ENCODE data around the gene MOGAT3. TPM values are rescaled to one million over a fixed set of nuclear protein-coding genes. Genes with fewer than 3 reads are reported as not detected.

The MOGAT3 gene
- total RNA-seq, 1 experiment from 2014 or later = not detected

DNA sequence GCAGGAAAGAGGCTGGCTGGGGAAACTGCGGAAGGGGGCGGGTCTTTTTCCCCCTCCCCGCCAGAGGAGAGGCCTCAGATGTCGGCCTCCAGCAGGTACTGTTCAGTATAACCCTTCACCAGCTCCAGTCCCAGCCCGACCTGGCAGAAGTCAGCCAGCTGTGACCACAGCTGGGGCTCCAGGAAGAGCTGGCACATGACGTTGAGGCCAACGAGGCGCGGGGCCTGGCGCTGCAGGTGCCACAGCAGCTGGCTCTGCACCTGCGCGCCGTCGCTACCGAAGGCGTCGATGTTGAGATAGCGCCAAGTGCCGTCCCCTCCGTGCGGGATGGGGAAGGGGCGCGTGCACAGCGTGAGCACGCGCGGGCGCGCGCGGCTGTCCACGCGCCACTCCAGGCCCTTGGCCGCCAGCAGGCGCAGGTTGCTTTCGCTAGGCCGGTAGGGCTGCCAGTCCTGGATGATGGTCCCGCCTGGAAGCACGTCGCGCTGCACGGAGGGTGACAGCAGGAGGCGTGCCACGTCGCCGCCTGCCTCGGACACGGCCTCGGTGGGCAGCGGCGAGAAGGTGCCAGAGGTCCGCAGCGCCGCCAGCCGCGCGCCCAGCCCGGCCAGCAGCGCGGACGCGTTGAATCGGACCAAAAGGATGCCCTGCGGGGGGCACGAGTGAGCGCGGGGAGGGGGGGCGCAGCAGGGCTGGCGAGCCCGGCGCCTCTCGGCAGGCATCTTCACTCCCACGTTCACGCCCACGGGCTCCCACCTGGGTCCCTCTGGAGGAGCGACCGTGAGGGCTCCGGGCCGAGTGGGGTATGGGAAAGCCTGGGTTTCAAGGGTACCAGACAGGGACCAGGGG is 28.6 kb downstream of the MOGAT3 start:
- DNase-seq (ENCODE audit: low spot score) = no peak

DNA sequence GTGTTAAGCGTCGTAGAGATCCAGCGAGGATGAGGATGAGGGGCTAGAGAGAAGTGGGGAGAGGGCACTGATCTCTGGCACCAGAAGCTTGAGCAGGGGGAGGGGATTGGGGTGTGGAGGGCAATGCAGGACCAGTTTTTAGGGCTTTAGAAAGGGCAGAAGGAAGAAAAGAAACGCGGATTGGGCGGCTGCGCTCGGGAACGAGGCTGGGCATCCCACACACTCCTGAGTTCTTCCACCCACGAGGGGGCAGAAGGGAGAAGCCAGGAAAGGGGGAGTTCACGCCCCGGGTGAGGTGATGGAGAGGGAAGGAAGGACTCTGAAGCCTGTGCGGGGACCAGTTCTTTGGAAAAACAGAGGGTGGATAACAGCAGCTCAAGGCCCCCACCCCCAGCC is 29.4 kb downstream of the MOGAT3 start:
- no peak for DNase-seq (ENCODE audit: low spot score)

GRCh38 chr7:101170617-101171441 is 30.0 kb downstream of the MOGAT3 start:
- DNase-seq (ENCODE audit: low spot score) = no peak

- peak; percentile 52 for DNase-seq (ENCODE audit: low spot score)
These were observed 30.8 kb downstream of the MOGAT3 start for GRCh38 chr7:101169838-101170551.

- DNase-seq (ENCODE audit: low spot score) = no peak
These were observed 31.6 kb downstream of the MOGAT3 start for GRCh38 chr7:101169110-101169837.

GRCh38 chr7:101168412-101169049 is 32.3 kb downstream of the MOGAT3 start:
- no peak for DNase-seq (ENCODE audit: low spot score)

DNA sequence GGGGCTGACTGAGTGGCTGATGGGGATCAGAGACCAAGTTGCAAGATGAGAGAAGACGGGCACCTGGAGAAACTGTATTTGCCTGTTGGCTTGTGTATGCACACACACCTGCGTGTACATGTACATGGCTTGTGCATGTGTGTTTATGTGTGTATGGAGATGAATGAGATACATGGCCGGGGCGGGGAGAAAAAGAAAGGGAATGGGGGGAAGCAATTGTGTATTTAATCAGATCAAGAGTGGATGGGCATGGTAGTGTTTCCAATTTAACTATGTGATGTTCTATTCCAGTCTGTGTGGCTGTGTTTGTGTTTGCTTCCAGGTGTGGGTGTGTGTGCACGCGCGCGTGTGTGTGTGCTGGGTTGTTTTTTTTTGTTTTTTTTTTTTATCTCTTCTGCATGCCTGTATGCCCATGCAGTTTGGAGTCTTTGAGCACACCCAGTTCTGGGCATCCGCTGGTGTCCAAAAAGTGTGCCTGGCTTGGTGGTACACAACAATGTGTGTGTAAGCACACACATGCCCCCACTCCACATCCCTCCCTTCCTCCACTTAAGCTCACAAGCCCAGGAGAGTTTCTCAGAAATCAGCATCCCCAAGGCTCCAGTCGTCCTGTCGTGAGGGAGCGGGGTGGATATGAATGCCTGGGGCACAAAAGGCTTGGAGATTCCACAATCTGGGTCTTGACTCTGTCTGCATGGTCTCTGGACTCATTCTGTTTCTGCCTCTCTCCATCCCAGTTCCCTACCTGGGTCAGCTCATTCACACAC is 33.0 kb downstream of the MOGAT3 start:
- DNase-seq (ENCODE audit: low spot score) = no peak

- peak; percentile 42 for DNase-seq (ENCODE audit: low spot score)
These were observed 33.8 kb downstream of the MOGAT3 start for GRCh38 chr7:101166909-101167644.

DNA sequence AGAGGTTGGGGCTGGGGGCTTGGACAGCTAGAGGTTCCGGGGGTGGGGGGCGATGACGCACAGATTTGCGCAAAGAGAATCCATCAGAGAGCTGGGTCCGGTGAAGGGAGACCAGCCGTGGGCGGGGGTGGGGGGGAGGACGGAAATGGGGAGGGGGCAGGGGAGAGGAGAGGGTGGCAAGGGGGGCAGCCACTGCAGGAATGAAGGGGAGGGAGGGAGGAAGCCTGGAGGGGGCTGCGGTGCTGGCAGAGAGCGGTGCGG is 34.3 kb downstream of the MOGAT3 start:
- DNase-seq (ENCODE audit: low spot score) = no peak

DNA sequence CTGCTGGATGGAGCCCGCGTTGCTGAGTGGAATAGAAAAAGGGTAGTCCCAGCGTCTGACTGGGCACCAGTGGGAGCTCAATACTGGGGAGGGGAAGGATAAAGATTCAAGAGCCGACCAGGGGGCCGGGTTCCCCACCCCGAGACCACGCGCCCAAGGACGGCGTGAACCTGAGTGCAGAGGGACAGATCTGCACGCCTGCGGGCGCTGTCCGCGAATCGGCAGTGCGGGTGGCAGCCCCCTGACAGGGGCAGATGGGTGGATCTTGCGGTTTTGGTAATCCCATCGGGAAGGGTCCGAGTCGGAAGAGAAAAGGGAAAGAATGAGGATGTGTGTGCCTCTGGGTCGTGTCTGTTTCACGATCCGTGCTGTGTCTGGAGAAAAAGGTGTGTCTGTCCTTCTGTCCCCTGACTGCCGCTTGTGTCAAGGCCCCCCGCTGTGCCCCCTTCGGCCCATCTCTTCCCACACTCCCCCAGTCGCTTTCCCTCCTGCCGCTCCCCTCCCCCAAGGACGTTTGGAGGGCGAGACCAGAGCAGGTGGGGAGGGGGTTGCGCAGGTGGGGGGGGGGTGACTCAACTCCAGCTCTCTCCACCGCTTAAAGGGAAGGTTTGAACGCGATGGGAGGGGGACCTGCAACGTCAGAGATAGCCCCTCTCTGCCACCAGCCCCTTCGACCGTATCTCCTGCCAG is 34.7 kb downstream of the MOGAT3 start:
- no peak for DNase-seq (ENCODE audit: low spot score)

DNA sequence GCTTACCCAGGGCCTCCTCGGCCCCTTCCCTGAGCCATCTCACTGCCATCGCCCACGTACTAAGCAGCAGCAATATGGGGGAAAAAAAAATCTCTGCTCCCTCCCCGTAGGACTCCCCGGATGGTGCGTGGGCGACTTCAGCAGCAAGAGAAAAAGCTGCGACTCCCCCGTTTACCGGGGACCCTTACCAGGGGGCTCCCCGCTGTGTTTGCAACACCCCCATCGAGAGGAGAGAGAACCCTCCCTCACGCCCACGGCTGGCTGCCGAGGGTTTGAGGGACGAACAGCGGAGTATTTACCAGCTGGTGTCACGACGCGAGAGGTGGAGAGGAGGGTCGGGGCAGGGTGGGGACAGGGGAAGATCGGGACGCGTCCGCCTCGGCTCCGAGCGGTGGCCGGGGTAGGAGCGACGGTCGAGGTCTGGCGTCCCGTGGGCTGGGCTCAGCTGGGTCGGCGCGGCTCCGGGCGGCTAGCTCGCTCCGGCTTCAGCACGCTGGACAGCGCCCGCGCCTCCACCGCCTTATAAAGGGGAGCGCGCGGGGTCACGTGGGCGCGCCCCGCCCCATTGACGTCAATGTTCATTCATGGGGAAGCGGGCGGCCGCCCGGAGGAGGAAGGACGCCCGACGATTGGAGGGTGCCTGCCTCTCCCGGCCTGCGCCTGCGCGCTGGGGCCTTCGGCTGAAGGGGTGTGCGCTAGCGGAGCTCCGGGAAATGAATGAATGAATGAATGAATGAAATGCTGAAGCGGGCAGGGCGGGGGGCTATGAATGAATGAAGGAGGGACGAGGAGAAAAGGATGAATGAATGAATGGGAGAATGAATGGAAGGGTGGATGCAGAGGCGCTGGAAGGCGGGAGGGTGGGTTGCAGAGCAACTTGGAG is 35.5 kb downstream of the MOGAT3 start, which contains the start of gene VGF:
TSS of gene VGF (minus strand) at position 495 of the 883 bp plus-strand sequence. CDS start 726 bp downstream, outside the sequence.
- peak; percentile 88 for DNase-seq (ENCODE audit: low spot score)

DNA sequence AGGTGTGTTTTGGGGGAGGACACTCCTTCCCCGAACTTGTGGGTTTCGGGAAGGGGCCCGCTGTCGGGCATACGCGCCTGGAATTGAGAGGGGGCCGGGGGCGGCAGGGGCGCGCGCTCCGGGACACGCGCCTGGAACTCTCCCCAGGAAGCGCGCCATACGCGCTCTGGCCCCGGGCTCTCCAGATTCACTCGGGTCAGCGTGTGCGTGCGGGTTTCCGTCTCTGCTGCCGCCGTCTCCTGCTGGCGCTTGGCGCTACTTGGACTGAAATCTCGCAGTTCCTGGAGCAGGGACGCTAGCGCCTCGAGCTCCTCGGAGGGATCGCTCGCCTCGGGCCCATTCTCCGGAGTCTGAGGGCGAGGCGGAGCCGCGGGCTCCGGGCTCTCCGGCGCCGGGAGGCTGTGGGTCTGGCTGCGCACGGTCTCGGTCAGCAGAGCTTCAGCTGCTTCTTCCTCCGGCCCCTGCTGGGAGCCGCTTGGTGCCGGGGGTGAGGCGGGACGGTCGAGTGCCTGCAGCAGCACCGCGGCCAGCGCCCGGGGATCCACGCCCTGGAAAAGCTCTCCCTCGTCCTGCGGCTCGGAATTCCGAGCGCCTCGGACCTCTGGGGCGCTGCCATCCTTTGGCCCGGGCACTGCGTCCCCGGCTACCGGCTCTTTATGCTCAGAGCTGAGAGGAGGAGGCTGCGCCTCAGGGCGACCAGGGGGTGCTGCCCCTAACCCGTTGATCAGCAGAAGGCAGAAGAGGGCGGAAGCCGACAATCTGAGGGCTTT is 36.6 kb downstream of the MOGAT3 start:
- DNase-seq (ENCODE audit: low spot score) = peak; percentile 62

GRCh38 chr7:101163279-101164070 is 37.4 kb downstream of the MOGAT3 start:
- peak; percentile 62 for DNase-seq (ENCODE audit: low spot score)

DNA sequence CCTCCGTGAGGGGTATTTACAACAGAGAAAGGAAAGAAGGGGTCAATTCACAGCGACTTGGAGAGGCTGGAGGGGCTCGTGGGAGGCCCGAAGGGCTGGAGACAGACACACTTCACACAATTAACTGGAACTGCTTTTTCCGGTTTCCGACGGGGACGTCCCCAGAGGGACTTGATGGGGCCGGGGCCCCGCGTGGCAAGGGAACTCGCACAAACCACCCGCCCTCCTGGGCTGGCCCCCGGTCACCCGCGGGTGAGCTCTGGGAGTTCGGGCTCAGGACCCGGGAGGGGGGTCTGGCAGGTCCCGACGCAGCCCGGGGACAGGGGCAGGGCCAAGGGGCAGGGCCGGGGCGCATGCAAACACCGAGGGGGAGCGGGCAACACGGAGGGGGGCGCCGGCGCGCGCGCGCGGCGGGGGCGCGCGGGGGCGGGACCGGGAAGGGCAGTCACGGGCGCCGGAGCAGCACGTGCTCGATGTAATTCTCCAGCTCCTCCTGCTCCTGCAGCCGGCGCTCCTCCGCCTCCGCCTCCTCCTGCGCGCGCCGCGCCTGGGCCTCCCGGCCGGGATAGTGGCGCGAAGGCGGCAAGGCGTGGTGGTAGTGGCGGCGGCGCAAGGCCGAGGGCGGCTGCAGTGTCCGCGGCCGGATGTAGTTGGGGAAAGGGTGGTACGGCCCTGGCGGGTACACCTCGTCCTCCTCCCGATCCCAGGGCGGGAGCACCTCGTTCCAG is 38.1 kb downstream of the MOGAT3 start:
- DNase-seq (ENCODE audit: low spot score) = peak; percentile 55

- DNase-seq (ENCODE audit: low spot score) = no peak
These were observed 39.0 kb downstream of the MOGAT3 start for GRCh38 chr7:101161692-101162471.

Measured in A172 (cell line).